T-helper 22 cell (primary cell): ENCODE results near the gene PIGB.
A peak's percentile ranks its signal among the peaks of the same experiment; 100 is the strongest.
"Not testable (repeated sequence)": the region's sequence is repeated elsewhere in the genome, so short reads cannot be mapped to it uniquely, and the experiment has no call there.

Experiments used
- DNase-seq: peaks from one replicate; pipeline ENCODE4 v3.0.0-alpha.2; 2020; ENCODE audit warnings: low read depth

The PIGB gene

DNA sequence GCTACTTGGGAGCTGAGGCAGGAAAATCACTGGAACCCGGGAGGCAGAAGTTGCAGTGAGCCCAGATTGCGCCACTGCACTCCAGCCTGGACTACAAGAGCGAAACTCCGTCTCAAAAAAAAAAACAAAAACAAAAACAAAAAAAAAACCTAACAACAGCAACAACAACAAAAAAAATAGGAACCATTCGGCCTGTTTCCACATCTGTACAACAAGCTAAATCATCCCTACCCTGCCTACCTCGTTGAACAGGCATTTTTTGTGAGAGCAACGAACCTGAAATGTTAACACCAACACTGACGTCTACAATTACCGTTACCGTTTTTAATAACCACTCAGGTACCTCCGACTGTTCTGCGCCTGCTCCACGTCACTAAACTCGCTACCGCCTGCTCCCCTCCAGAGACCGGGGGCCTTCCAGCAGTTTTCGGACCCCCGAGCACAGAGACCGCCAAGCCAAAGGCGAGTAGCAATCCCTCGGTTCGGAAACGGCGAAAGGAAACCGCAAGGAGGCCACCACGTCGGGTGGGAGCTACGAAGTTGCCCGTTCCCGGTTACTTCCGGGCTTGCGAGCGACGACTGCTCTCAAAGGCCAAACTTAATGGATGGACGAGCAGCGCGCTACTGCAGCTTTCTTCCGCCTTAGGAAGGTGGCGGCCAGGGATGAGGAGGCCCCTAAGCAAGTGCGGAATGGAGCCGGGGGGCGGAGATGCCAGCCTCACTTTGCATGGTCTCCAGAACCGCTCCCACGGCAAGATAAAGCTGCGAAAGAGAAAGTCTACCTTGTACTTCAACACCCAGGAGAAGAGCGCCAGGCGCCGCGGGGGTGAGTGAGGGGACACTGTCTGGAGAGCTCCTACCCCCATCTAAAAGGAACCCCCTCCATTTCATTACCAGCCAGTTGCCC is at the start of gene PIGB, which contains the start of gene PIGBOS1:
Gene PIGB (plus strand): TSS at position 635 of the 907 bp plus-strand sequence. CDS start 29 bp downstream, at position 664.
Gene PIGBOS1 (minus strand): TSS at position 536 of the 907 bp plus-strand sequence. CDS start 1,331 bp downstream, outside the sequence.
- peak; percentile 65 for DNase-seq

DNA sequence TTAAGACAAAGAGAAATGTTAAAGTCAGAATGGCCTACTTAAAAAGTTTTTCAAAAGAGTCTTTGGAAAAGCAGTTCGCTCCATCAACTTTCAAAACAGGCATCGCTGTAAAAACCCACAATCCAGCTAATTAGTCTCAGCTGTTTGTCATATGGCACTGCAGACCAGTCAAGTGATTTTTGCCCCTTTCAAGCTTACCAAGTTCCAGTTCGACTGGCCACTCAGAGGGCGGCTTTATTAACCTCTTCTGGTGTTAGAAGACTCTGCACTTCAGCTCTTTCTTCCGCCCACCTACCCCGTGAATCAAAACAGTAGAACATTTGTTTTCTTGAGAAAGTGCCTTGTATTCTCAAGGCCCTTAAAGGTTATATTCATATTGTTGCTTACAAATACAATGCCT is 48.7 kb upstream of the PIGB start:
- DNase-seq: no peak

DNA sequence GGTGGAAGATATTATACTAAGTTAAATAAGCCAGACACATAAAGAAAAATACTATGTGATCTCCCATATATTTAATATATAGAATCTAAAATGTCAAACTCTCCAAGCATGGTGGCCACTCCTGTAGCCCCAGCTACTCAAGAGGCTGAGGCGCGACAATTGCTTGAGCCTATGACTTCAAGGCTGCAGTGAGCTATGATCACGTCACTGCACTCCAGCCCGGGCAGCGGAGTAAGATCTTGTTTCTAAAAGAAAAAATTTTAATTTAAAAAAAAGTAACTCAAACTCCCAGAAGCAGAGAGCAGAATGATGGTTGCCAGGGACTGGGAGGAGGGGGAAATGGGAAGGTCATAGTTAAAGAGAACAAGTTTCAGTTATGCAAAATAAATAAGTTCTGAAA is 42.7 kb upstream of the PIGB start:
- no peak for DNase-seq

DNA sequence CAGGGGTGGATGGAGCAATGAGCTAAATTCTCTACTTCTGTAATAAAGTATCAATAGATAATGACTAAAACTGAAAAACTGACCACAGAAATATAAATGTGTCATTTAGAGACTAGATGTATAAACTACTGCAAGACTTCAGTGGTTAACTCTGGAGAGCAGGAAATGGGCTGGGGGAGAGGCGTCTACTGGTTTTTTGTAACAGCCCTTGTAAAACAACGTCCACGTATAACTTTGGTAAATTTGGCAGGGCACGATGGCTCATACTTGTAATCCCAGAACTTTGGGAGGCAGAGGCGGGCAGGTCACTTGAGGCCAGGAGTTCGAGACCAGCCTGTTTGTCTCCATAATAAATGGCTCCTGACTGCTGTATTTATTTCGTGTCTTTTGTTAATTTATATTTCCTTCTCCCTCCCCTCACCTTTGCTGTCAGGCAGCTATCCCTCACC is 41.9 kb upstream of the PIGB start:
- peak; percentile 57 for DNase-seq

DNA sequence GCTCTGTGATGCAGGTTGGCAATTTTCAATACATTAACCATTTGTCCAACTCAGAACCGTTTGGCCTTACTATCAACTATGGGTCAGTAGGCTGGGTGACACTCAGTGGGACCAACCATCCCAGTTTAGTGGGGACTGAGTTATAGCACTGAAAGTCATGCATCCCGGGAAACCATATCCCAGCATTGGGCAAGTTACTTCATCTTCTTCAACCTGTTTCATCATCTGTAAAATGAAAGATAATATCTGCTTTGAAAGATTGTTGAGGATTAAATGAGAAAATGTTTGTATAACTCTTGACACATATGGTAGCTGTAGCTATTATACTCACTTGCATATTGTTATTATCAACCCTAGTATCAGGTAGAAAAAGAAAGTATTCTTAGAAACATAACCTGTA is 41.3 kb upstream of the PIGB start:
- no peak for DNase-seq

DNA sequence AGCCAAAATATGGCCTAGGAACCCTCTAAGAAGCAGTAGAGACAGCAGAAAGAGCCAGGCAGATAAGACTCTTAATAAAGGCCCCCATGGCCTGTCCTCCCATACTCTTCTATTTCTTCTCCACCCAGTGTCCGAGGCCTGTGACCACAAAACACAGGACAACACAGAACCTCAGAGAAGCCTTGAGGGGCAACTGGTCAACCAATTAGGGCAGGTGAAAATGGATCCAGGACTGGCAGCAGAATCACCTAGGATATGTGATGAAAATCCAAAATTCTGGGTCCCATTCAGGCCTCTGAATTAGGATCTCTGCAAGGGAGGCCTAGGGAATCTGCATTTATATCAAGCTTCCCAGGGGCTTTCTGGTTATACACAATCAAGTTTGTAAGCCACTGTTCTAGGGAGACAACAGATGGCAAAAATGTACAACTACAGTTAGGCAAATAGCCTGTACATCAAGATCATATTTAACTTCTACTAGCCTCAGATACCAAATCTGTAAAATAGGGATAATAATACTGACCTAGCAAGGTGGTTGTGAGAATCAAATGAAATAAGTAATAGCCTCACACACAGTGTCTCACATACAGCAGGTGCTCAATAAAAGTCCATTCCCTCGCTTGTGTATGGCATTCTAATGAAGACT is 39.8 kb upstream of the PIGB start:
- DNase-seq: no peak

DNA sequence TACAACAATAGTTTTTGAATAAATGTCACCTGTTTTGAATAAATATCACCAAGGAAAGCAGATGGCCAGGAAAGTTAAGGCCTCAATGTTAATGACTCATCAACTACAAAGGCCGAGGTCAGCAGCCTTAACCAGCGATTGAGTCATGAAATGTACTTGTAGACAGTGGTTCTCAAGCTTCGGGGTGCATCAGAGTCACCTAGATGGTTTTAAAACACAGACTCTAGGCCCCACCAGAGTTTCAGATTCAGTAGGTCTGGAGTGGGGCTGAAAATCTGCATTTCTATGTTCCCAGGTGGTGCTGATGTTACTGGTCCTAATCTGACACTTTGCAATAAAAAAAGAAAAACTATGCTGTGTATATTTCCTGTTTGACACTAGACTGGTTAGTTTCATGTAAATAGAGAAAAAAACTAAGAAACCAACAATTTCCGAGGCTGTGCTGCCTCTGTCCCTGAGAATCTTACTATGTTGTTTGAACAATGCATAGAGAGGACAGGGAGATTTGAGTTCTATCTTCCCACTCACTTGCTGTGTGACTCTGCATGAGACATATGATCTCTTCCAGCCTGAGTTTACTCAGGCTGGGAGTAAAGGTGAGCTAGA is 39.2 kb upstream of the PIGB start:
- peak; percentile 61 for DNase-seq

DNA sequence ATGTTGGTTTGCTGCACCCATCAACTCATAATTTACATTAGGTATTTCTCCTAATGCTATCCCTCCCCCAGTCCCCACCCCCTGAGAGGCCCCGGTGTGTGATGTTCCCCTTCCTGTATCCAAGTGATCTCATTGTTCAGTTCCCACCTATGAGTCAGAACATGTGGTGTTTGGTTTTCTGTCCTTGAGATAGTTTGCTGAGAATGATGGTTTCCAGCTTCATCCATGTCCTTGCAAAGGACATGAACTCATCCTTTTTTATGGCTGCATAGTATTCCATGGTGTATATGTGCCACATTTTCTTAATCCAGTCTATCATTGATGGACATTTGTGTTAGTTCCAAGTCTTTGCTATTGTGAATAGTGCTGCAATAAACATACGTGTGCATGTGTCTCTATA is 38.4 kb upstream of the PIGB start:
- peak; percentile 37 for DNase-seq

DNA sequence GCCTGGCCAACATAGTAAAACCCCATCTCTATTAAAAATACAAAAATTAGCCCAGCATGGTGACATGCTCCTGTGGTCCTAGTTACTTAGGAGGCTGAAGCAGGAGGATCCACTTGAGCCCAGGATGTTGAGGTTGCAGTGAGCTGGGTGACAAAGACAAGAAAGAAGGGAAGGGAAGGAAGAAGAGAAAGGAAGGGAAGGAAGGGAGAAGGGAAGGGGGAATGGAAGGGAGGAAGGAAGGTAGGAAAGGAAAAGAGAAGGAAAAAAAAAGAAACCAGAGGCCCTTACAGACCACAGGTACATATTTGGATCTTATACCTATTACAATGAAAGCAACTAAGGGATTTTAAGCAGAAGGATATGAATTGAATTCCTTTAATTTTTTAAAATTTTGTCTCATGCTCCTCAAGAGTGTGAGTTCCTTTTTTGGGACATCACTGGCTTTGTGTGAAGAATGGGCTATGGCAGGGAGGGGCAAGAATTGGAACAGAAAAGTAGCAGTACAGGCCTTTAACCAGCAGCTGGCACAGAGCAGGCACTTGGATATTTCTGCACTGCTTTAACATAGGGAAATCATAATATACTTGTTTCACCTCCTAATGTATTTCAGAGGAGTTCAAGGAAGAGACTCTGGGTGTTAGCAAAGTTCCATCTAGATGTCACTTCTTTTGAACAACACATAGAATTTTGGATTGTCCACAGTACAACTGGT is 37.3 kb upstream of the PIGB start:
- DNase-seq: no peak

DNA sequence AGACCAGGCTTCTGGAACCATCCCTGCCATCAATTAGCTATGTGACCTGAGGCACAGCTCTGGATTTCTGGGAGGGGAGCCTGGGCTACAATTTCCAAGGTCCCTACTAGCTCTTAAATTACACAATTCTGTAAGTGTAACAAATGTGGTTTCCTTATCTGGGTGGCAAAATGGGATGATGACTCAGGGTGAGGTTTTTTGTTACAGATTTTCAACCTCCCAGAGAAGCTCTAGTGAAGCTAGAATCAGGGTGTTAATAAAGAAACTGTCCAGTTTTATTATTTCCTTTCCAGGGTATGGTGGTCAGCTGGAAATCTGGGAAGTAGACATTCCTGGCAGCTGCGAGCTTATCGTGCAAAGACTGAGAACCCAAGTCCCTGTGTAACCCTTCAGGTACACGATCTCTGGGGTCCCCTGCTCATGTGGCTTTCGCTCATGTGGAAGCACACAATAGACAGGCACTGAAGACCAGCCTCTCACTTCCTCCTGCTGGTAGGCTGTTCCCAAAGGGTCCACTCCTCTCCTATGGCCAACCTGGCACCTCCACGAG is 36.7 kb upstream of the PIGB start:
- no peak for DNase-seq

DNA sequence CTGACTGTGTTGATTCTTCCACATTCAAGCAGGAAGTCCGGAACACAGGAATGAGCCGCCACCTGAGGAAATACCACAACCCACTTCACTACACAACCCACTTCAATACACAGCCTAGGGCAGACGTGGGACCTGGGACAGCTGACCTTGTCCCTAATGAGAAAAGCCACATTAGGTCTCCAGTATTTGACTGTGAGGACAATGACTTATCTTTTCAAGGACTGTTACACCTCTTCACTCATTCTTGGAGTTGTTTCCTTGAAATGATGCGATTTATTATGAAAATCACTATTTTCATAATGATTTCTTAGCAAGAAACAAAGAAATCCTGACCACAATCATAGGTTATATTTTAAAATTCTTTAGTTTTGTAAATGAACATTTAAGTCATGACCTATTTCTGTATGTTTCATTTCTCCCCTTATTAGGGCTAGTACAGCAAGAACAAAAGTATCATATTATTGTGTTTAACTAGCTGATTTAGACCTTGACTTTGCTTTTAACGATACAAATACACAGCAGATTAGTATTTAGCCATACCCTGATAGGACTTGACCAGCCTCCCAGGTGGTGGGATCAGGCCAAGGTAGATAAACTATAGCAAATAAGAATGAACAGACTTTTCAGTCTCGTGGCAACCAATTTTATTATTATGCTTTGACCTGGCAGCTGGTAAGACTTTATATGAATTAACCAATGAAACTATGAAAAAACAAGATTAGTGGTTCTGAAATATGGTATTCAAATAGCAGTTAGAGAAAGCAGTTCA is 35.5 kb upstream of the PIGB start:
- no peak for DNase-seq

DNA sequence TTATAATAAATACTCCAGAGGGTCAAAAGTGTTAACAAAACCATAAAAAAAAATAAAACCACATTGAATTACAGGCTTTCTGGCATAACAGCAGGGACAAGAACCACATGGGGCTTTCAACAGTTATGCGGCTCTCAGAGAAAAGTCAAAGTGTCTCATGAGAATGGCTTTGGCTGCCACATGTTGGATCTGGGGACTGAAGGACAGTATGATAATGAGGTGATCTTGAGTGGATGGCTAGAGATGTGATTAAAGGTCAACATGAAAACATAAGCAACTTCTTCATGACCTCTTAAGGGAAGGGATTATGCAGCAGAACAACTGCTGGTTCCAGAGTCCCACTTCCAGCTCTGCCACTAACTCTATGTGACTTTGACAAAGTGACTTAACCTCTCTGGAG is 34.6 kb upstream of the PIGB start:
- DNase-seq: no peak

DNA sequence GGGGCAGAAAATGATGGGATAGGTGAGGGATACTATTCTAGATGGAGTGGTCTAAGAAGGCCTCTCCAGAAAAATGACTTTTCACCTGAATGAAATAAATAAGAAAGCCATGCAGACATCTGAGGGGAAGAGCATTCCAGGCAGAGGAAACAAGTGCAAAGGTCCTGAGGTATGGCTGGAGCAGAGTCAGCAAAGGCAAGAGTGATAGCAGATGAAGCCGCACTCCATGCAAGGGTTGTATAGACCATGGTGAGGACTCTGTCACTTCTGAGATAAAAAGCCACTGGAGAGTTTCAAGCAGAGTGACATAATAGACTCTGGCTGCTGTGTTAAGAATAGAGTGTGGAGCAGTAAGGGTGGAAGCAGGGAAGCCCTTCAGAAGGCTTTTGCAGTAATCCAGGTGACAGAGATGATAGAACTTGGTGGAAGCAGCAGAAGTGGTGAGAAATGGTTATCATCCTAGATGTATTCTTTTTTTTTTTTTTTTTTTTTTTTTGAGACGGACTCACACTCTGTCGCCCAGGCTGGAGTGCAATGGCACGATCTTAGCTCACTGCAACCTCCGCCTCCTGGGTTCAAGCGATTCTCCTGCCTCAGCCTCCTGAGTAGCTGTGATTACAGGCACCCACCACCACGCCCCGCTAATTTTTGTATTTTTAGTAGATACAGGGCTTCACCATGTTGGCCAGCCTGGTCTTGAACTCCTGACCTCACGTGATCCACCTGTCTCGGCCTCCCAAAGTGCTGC is 32.4 kb upstream of the PIGB start:
- DNase-seq: not testable (repeated sequence)

DNA sequence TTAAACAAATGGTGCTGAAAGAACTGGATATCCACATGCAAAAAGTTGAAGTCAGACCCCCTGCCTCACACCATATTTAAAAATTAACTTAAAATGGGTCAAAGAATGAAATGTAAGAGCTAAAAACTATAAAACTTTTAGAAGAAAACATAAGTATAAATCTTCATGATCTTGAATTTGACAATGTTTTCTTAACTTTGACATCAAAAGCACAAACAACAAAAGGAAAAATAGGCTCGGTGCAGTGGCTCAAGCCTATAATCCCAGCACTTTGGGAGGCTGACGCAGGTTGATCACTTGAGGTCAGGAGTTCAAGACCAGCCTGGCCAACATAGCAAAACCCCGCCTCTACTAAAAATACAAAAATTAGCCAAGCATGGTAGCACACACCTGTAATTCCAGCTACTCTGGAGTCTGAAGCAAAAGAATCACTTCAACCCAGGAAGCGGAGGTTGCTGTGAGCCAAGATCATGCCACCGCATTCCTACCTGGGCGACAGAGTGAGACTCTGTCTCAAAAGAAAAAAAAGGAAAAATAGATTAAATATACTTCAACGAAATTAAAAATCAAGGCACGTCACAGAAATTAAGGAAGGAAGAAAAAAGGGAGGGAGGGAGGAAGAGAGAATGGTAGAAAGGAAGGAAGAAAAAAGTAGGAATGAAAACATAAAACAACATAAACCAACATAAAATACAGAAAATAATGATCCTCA is 30.9 kb upstream of the PIGB start:
- DNase-seq: no peak

DNA sequence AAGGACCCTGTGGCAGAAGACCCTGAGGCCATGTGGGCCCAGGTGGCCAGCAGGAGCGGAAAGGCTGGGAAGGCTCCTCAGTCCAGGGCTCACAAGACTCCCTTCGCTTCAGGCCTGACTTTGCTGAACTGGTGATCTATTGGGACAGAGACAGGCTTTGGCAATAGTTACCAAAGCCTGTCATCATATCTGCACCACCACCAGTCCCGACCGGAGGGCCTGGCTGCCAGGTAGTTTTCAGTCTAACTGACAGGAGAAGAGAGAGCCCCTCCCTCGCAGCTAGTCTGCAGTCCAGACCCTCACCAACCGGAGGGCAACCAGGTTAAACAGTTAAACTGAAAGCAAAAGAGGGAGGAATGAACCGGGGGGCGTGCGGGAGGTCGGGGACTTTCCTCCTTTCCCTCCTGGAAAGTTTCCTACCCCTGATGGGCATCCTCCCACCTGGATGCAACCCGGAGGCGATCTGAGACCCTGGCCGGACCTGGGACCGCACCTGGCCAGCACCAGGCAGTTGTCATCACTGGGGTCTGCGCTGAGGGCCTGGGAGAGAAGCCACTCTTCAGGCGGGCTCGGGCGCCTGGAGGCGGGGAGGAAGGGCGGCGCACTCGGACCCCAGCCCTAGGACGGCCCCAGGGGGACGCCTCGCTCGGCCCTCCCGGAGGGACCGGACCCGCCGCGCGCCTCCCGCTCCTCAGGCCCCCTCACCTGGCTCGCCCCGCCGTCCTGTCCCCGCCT is 29.8 kb upstream of the PIGB start:
- DNase-seq: peak; percentile 4

DNA sequence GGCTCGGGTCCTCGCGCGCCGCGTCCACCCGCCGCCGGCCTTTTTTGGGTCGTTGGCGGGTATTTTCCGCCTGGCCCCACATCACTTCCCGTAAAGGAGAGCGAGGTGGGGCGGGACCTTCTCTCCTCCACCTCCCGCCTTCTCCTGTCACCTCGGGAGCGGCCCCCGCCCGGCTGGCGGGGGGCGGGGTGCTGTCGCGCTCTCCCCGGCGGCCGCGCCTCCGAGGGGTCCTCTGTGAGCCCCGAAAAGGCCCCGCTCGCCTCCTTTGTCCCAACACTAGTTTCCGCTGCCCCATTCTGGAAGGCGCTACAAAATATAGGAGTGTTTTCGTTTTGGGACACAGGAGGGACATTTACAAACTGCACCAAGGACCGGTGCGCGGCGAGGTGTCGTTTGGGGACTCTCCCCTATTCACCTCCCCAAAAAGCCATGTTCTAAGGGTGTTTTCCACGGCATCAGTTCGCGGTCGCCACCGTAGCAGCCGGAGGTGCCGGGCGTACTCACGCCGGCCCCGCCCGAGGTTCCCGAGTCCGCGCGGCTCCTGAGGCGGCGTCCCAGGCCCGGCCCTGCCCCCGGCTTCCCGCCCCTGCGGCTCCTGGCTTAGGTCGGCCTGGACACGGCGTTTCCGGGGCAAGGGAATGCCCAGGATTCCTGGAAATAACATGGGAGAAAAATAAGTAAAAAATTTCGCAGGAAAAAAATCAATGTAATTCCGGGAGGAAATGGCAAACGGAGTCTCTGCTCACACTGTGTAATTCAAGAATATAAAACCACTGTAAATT is 29.1 kb upstream of the PIGB start, which contains the start of gene RAB27A:
Gene RAB27A (minus strand): TSS at position 68 of the 782 bp plus-strand sequence. CDS start 54,879 bp downstream, outside the sequence.
- DNase-seq: peak; percentile 66

DNA sequence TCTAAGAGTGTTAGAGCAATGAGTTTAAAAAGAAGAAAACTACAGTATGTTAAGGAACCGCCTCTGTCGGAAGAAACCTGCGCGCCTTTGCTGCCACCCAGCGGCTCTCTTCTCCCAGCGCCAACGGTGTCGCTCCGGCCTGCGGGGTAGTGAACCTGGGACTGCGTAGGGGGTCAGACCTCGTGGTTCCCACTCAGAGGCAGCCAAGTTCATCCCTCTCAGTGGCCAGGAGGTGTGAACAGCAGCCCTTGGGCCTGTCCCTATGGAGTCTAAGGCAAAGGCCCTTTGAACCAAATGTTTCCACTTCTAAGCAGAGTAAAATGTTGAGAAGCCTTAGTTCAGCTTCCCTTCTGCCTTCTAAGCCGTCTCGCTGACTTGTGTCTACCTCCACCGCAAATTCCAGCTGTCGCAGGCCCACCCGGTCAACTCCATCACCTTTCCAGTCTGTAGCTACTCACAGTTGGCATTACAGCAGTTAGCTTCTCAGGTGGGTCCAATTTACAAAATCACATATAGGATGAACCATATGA is 28.4 kb upstream of the PIGB start:
- DNase-seq: peak; percentile 64

DNA sequence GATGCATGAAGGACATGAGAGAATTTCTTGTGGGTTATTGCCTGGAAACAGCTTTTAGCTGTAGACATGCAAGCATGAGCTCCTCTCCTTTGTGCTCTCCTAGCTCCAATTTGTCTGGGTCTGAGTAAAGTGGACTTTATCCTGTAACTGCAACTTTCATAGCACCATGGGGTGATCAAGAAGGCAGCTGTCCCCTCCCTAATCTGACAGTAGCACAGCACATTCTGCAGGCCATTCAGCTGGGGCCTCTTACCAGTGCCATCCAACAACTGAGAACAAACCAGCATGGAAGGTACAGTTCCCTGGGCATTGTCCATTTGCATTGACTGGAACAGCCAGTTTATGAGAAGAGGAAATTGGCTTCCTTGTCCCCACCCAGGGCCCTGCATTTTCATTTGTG is 21.7 kb upstream of the PIGB start:
- no peak for DNase-seq
